Measurements from ENCODE around the gene ZFX. TPM values are rescaled to one million over a fixed set of nuclear protein-coding genes. Genes with fewer than 3 reads are reported as not detected.

Gene ZFX
- total RNA-seq, 1 donor from 2014 or later, result 35.7 TPM

- DNase-seq (ENCODE audit: low read depth) (peak; percentile 88), FAIRE-seq (peak; percentile 100)
- Histone ChIP-seq H3K36me3 (ENCODE audit: insufficient read depth, low read length) (no peaks in the 10 kb centered on the region), H3K9me3 (ENCODE audit: insufficient read depth, low read depth, low read length) (no peaks in the 10 kb centered on the region), H3K27ac (ENCODE audit: low read depth, low read length) (no peak overlapping the region), H3K27me3 (ENCODE audit: insufficient read depth, low read length) (no peaks in the 10 kb centered on the region), H3K4me1 (ENCODE audit: insufficient read depth, low read length) (no peaks in the 10 kb centered on the region), H3K4me3 (ENCODE audit: insufficient read depth, low read depth, low read length) (no peak overlapping the region), H3K4me2 (ENCODE audit: low read length) (peak overlapping the region; percentile 68), H2AFZ (ENCODE audit: low read depth, low read length) (no peak overlapping the region), H3K79me2 (ENCODE audit: insufficient read depth, low read length) (no peaks in the 10 kb centered on the region), H3K9ac (ENCODE audit: low read length) (no peak overlapping the region), H4K20me1 (ENCODE audit: insufficient read depth, low read length) (no peaks in the 10 kb centered on the region)
- Mint-ChIP-seq H3K27ac (ENCODE audit: unreplicated experiment) (peak overlapping the region; percentile 69), H3K4me3 (ENCODE audit: unreplicated experiment) (no peak overlapping the region), H3K4me1 (ENCODE audit: low read depth, unreplicated experiment) (peaks cover 7% of the 10 kb centered on the region), H3K9me3 (ENCODE audit: unreplicated experiment) (no peaks in the 10 kb centered on the region), H3K36me3 (ENCODE audit: low read depth, unreplicated experiment) (no peaks in the 10 kb centered on the region), H3K27me3 (ENCODE audit: low read depth, unreplicated experiment) (no peaks in the 10 kb centered on the region)
- no peak for TF ChIP-seq EZH2 (IDR thresholded peaks at IDR 0.05; ENCODE audit: insufficient read depth, low read length)
- no peak for TF ChIP-seq CTCF (IDR thresholded peaks at IDR 0.05; ENCODE audit: insufficient read depth, low read depth, low read length)
Observed at GRCh38 chrX:24231131-24231540, 81.6 kb downstream of the ZFX start.

DNA sequence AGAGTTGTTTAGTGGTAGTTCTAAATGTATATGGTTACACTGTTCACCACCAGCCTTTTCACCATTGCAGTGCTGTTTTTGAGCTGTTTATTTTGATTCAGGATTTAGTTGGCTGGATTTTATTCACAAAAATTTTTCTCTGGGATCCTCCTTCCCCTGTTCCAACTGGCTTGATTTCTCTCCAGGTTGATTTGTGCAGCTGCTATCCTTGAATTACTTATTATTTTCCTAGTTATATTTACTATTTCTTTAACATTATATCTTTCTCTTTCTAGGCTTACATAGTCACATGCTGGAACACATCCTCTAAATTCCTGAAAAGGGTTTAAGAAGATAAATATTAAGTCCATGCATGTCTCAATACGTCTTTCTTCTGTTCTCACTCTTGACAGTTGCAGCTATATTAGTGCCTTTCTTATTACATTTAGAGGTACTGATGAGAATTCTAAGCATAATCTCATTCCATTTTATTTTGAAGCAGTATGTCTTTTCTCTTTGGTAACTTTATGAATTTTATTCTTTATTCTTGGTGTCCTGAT, 82.2 kb downstream of the ZFX start:
- DNase-seq (ENCODE audit: low read depth) (no peak), FAIRE-seq (peak; percentile 52)
- Mint-ChIP-seq H3K4me3 (ENCODE audit: unreplicated experiment) (no peak overlapping the region), H3K27ac (ENCODE audit: unreplicated experiment) (no peak overlapping the region), H3K9me3 (ENCODE audit: unreplicated experiment) (no peaks in the 10 kb centered on the region), H3K27me3 (ENCODE audit: low read depth, unreplicated experiment) (no peaks in the 10 kb centered on the region), H3K36me3 (ENCODE audit: low read depth, unreplicated experiment) (no peaks in the 10 kb centered on the region), H3K4me1 (ENCODE audit: low read depth, unreplicated experiment) (peaks cover 7% of the 10 kb centered on the region)
- TF ChIP-seq CTCF (IDR thresholded peaks at IDR 0.05; ENCODE audit: insufficient read depth, low read depth, low read length) (no peak), EZH2 (IDR thresholded peaks at IDR 0.05; ENCODE audit: insufficient read depth, low read length) (no peak)
- H3K9me3 ChIP-seq (ENCODE audit: insufficient read depth, low read depth, low read length), result no peaks in the 10 kb centered on the region
- H2AFZ ChIP-seq (ENCODE audit: low read depth, low read length), result no peak overlapping the region
- H3K4me3 ChIP-seq (ENCODE audit: insufficient read depth, low read depth, low read length), result no peak overlapping the region
- peak overlapping the region; percentile 68 for H3K4me2 ChIP-seq (ENCODE audit: low read length)
- H3K79me2 ChIP-seq (ENCODE audit: insufficient read depth, low read length), result no peaks in the 10 kb centered on the region
- no peaks in the 10 kb centered on the region for H4K20me1 ChIP-seq (ENCODE audit: insufficient read depth, low read length)
- no peaks in the 10 kb centered on the region for H3K36me3 ChIP-seq (ENCODE audit: insufficient read depth, low read length)
- H3K27ac ChIP-seq (ENCODE audit: low read depth, low read length), result no peak overlapping the region
- no peak overlapping the region for H3K9ac ChIP-seq (ENCODE audit: low read length)
- no peaks in the 10 kb centered on the region for H3K4me1 ChIP-seq (ENCODE audit: insufficient read depth, low read length)
- H3K27me3 ChIP-seq (ENCODE audit: insufficient read depth, low read length), result no peaks in the 10 kb centered on the region

DNA sequence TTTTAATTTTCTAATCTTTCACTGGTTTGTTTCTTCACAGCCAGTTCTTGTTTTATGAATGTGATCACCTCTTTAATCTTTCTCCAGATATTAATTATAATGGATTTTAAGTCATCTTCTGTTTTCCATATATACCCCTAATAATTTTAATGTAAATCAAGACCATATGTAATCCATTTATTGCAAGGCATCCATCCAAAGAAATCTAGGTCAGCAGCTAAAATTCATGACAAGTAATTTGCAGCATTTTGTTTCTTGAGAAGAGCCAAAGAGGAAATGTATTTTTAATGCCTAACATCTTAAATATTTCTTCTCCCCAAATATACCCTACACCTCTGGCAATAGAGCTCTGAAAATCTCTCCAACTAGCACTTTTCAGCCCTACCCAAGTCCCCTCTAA, 83.3 kb downstream of the ZFX start:
- Histone ChIP-seq H3K27me3 (ENCODE audit: insufficient read depth, low read length) (no peaks in the 10 kb centered on the region), H3K9ac (ENCODE audit: low read length) (no peak overlapping the region), H2AFZ (ENCODE audit: low read depth, low read length) (no peak overlapping the region), H3K4me2 (ENCODE audit: low read length) (no peak overlapping the region), H3K9me3 (ENCODE audit: insufficient read depth, low read depth, low read length) (no peaks in the 10 kb centered on the region), H3K79me2 (ENCODE audit: insufficient read depth, low read length) (no peaks in the 10 kb centered on the region), H3K4me1 (ENCODE audit: insufficient read depth, low read length) (no peaks in the 10 kb centered on the region), H3K36me3 (ENCODE audit: insufficient read depth, low read length) (no peaks in the 10 kb centered on the region), H3K27ac (ENCODE audit: low read depth, low read length) (no peak overlapping the region), H3K4me3 (ENCODE audit: insufficient read depth, low read depth, low read length) (no peak overlapping the region), H4K20me1 (ENCODE audit: insufficient read depth, low read length) (no peaks in the 10 kb centered on the region)
- Mint-ChIP-seq H3K4me1 (ENCODE audit: low read depth, unreplicated experiment) (peaks cover 7% of the 10 kb centered on the region), H3K9me3 (ENCODE audit: unreplicated experiment) (no peaks in the 10 kb centered on the region), H3K36me3 (ENCODE audit: low read depth, unreplicated experiment) (no peaks in the 10 kb centered on the region), H3K27me3 (ENCODE audit: low read depth, unreplicated experiment) (no peaks in the 10 kb centered on the region), H3K4me3 (ENCODE audit: unreplicated experiment) (no peak overlapping the region), H3K27ac (ENCODE audit: unreplicated experiment) (no peak overlapping the region)
- no peak for FAIRE-seq
- TF ChIP-seq CTCF (IDR thresholded peaks at IDR 0.05; ENCODE audit: insufficient read depth, low read depth, low read length) (no peak), EZH2 (IDR thresholded peaks at IDR 0.05; ENCODE audit: insufficient read depth, low read length) (no peak)
- no peak for DNase-seq (ENCODE audit: low read depth)

All from astrocyte (in vitro differentiated cells and primary cell).